Neutrophil (primary cell): ENCODE measurements around the gene ST8SIA4.
"Not testable (repeated sequence)": the region's sequence is repeated elsewhere in the genome, so short reads cannot be mapped to it uniquely, and the experiment has no call there.

ENCODE experiments used
- H3K27ac ChIP-seq: fragments of 200-600 bp; sonication (generic); 2 replicates; pipeline ENCODE4 v1.5.1; 2016; ENCODE audit warnings: mild to moderate bottlenecking, moderate library complexity
- H3K27me3 ChIP-seq: fragments of 200-600 bp; sonication (generic); 2 replicates; pipeline ENCODE4 v1.6.0; 2016; ENCODE audit warnings: mild to moderate bottlenecking
- H3K36me3 ChIP-seq: fragments of 200-600 bp; sonication (generic); 2 replicates; pipeline ENCODE4 v1.5.1; 2017
- H3K4me1 ChIP-seq, 2 experiments: fragments of 200-600 bp in 1 of 2; sonication (generic) in 1 of 2; 1 replicate in 1 of 2; 2 replicates in 1 of 2; pipeline versions ENCODE4 v1.5.1 to v1.6.1; 2013 to 2016; ENCODE audit warnings: low read depth in 1 of 2, low read length in 1 of 2, mild to moderate bottlenecking in 1 of 2, moderate library complexity in 1 of 2; ENCODE audit not compliant: control insufficient read depth in 1 of 2, insufficient read depth in 1 of 2
- H3K4me3 ChIP-seq, 2 experiments: fragments of 200-600 bp in 1 of 2; sonication (generic) in 1 of 2; 1 replicate in 1 of 2; 2 replicates in 1 of 2; pipeline ENCODE4 v1.5.1; 2013 to 2016; ENCODE audit warnings: low read depth in 1 of 2, low read length in 1 of 2, mild to moderate bottlenecking in 1 of 2, moderate library complexity in 1 of 2
- H3K9me3 ChIP-seq: fragments of 200-600 bp; sonication (generic); 2 replicates; pipeline ENCODE4 v1.5.1; 2016
- CTCF ChIP-seq: fragments of 200-600 bp; sonication (generic); IDR thresholded peaks from 2 replicates; pipeline ENCODE4 v1.5.1; 2016; ENCODE audit warnings: antibody characterized with exemption

Gene ST8SIA4

GRCh38 chr5:100790951-100791350 lies 112.1 kb downstream of the ST8SIA4 start:
- Histone ChIP-seq H3K4me1 (no peaks in the 10 kb centered on the region), H3K27ac (no peak overlapping the region), H3K27me3 (no peaks in the 10 kb centered on the region), H3K36me3 (no peaks in the 10 kb centered on the region), H3K4me3 (no peak overlapping the region), H3K9me3 (no peaks in the 10 kb centered on the region)
- TF ChIP-seq CTCF = no peak

GRCh38 chr5:100790170-100790665 lies 112.9 kb downstream of the ST8SIA4 start:
- no peaks in the 10 kb centered on the region for H3K4me1 ChIP-seq
- H3K27ac ChIP-seq = peak overlapping the region; percentile 17
- no peaks in the 10 kb centered on the region for H3K27me3 ChIP-seq
- H3K9me3 ChIP-seq = no peaks in the 10 kb centered on the region
- TF ChIP-seq CTCF = no peak
- no peaks in the 10 kb centered on the region for H3K36me3 ChIP-seq
- no peak overlapping the region for H3K4me3 ChIP-seq

GRCh38 chr5:100789694-100790093 lies 113.4 kb downstream of the ST8SIA4 start:
- H3K27me3 ChIP-seq = no peaks in the 10 kb centered on the region
- H3K9me3 ChIP-seq = no peaks in the 10 kb centered on the region
- peak overlapping the region; percentile 17 for H3K27ac ChIP-seq
- TF ChIP-seq CTCF = no peak
- H3K4me1 ChIP-seq = no peaks in the 10 kb centered on the region
- H3K4me3 ChIP-seq = no peak overlapping the region
- H3K36me3 ChIP-seq = no peaks in the 10 kb centered on the region

GRCh38 chr5:100788417-100788816 lies 114.7 kb downstream of the ST8SIA4 start:
- no peak for TF ChIP-seq CTCF
- no peaks in the 10 kb centered on the region for H3K27me3 ChIP-seq
- no peak overlapping the region for H3K27ac ChIP-seq
- H3K4me1 ChIP-seq = no peaks in the 10 kb centered on the region
- H3K36me3 ChIP-seq = no peaks in the 10 kb centered on the region
- H3K4me3 ChIP-seq = no peak overlapping the region
- H3K9me3 ChIP-seq = no peaks in the 10 kb centered on the region

- no peaks in the 10 kb centered on the region for H3K4me1 ChIP-seq
- no peaks in the 10 kb centered on the region for H3K27me3 ChIP-seq
- no peaks in the 10 kb centered on the region for H3K9me3 ChIP-seq
- TF ChIP-seq CTCF = no peak
- no peak overlapping the region for H3K27ac ChIP-seq
- H3K36me3 ChIP-seq = no peaks in the 10 kb centered on the region
- H3K4me3 ChIP-seq = no peak overlapping the region
Observed at GRCh38 chr5:100787648-100788047, 115.4 kb downstream of the ST8SIA4 start.

GRCh38 chr5:100785536-100785935 lies 117.5 kb downstream of the ST8SIA4 start:
- not testable (repeated sequence) for H3K27me3 ChIP-seq, H3K4me1 ChIP-seq, H3K4me3 ChIP-seq, H3K9me3 ChIP-seq, H3K27ac ChIP-seq, H3K36me3 ChIP-seq
